COR-L47 (cell line): ENCODE measurements around the gene TGIF2.
"Not testable (repeated sequence)": the region's sequence is repeated elsewhere in the genome, so short reads cannot be mapped to it uniquely, and the experiment has no call there.

Experiments used
- DNase-seq: peaks from one replicate; lab custom pipeline; 2025; lab: John Stamatoyannopoulos, UW

The TGIF2 gene

DNA sequence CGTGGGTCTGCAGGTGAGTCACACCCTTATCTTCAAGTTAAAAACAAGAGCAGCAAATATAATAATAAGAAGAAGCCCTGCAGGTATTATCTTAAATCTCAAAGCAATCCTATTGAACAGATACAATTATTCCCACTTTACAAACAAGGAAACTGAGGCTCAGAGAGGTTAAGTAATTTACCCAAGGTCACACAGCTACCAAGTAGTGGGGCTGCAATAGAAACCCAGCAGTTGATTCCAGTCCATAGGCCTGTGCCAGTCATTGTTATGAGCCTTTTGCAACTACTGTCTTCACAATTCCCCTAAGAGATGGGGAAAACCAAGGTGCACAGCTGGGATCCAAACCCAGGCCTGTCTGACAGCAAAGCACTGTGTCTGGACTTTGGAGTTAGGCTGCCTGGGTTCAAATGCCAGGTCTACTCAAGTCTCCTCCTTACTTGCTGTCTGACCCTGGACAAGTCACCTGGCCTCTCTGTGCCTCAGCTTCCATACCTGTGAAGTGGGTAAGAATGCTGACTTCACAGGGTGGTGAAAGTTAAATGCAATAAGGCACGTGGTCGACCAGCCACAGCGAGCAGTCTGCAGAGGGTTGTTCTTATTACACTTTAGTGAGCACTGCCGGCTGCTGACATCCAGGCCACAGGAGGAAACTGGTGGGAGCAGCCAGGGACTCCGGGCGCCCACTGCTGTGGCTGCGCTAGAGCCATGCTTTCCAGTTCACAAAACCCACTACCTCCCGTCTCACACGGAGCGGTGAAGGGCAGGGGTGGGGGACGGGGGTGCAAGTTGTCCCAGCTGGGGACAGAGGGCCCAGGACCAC, 26.0 kb upstream of the TGIF2 start:
- DNase-seq = no peak

- DNase-seq = no peak
Measured at GRCh38 chr20:36548006-36548315, 25.4 kb upstream of the TGIF2 start.

DNA sequence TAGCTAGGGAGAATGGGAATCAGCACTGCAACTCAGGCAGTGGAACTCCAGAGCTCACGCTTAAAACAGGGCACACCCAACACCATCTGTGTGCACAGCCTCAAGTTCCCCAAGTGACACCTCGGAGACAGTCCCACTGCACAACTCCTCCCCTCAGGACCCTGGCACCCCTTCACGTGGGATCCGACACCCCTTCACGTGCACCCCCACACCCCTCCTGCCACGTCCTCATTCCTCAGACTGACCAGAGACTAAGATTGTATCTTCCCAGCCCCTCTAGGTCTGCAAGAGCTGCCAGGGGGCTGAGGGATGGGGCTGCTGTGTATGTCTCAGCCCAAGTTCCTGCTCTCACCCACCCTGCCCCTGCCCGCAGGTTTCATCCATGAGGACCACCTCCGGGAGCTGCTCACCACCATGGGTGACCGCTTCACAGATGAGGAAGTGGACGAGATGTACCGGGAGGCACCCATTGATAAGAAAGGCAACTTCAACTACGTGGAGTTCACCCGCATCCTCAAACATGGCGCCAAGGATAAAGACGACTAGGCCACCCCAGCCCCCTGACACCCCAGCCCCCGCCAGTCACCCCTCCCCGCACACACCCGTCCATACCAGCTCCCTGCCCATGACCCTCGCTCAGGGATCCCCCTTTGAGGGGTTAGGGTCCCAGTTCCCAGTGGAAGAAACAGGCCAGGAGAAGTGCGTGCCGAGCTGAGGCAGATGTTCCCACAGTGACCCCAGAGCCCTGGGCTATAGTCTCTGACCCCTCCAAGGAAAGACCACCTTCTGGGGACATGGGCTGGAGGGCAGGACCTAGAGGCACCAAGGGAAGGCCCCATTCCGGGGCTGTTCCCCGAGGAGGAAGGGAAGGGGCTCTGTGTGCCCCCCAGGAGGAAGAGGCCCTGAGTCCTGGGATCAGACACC, 24.4 kb upstream of the TGIF2 start:
- no peak for DNase-seq

GRCh38 chr20:36549628-36549941, 23.8 kb upstream of the TGIF2 start:
- no peak for DNase-seq

DNA sequence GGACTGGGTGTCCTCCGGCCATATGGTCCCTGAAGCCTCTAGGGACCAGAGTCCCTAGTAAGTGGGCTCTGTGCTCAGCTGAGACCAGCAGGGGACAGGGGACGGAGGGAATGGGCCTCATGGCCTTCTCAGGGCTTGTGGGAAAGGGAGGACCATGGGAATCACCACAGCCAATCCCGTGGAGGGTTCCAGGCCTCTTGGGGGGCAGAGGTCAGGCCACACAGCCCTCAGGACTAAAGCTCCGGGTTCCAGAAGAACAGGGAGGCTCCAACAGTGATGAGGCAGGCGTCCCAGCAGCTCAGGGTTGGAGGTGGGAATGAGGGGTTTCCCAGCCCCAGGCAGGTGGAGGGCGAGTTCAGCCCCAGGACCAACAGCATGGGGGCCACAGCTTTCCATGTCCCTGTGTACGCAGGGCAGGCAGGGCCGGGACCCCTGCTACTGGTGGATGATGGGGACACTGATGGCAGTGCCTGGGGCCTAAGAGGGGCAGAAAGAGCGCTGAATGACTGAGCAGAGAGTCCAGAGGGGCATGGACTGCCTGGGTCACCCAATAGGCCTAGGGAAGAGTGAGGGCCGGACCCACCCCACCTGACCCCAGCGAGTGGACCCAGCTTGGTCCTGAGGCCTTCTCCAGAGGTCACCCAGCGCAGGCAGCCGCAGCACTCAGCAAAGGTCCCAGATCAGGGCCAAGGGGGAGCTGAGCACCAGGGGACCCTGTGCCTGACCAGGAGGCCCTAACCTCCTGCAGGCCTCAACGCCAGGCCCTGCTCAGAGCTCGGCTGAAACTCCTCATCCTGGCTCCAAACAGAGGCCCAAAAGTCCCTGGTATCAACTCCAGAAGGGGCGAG, 23.2 kb upstream of the TGIF2 start:
- DNase-seq = no peak

GRCh38 chr20:36550790-36551299, 22.6 kb upstream of the TGIF2 start:
- no peak for DNase-seq

DNA sequence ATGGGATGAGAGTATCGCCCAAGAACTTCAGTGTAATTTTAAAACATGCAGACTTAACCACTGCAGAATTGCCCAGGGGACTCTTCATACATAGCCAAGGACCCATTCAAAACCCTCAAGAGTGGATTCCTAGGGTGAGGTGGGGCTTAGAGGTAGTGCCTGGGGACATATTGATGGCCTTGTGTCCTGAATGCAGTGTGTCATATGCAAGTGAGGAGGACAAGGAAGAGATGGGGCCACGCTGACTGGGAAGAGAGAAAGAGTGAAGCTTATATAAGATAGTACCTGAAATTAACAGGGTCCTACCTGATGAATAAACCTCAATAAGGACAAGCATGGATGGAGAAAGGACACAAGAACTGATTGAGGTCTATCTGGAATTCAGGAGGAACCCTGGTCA, 18.1 kb upstream of the TGIF2 start:
- no peak for DNase-seq

GRCh38 chr20:36562724-36563123, 10.7 kb upstream of the TGIF2 start:
- DNase-seq = no peak

DNA sequence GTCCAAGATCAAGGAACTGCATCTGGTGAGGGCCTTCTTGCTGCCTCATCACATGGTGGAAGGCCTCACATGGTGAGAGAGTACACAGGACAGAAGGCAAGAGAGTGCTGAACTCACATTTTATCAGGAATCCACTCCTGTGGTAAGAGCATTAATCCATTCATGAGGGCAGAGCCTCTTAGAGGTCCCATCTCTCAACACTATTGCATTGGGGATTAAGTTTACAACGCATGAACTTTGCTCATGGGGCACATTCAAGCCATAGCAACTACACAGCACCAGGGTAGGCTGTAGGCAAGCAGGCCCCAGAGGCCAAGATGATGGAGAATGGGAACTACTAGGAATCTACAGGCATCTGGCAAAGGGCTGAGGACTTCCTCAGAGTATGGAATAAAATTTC, 10.0 kb upstream of the TGIF2 start:
- no peak for DNase-seq

DNA sequence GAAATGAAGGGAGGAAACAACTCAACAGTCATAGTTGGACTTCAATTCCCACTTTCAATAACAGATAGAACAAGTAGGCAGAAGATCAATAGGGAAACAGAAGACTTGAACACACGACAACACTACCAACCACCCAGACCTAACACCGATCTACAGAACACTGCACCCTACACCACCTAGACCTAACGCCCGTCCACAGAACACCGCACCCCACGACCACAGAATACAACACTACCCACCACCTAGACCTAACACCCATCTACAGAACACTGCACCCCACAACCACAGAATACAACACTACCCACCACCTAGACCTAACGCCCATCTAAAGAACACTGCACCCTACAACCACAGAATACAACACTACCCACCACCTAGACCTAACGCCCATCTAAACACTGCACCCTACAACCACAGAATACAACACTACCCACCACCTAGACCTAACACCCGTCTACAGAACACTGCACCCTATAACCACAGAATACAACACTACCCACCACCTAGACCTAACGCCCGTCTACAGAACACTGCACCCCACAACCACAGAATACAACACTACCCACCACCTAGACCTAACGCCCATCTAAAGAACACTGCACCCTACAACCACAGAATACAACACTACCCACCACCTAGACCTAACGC, 9.2 kb upstream of the TGIF2 start:
- not testable (repeated sequence) for DNase-seq

GRCh38 chr20:36564726-36565121, 8.7 kb upstream of the TGIF2 start:
- not testable (repeated sequence) for DNase-seq

DNA sequence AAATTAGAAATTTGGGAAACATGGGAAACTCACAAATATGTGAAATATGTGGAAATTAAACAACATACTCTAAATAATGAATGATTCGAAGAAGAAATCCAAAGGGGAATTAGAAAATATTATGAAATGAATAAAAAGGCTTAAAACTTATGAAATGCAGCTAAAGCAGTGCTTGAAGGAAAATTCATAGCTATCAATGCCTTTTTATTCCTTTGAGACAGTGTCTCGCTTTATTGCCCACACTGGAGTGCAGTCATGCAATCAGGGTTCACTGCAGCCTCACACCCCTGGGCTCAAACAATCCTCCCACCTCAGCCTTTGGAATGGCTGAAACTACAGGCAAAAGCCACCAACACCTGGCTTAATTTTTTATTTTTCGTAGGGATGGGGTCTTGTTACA, 7.9 kb upstream of the TGIF2 start:
- DNase-seq = no peak

GRCh38 chr20:36569847-36570429, 3.5 kb upstream of the TGIF2 start:
- no peak for DNase-seq

GRCh38 chr20:36571564-36572504, 1.6 kb upstream of the TGIF2 start:
- no peak for DNase-seq

DNA sequence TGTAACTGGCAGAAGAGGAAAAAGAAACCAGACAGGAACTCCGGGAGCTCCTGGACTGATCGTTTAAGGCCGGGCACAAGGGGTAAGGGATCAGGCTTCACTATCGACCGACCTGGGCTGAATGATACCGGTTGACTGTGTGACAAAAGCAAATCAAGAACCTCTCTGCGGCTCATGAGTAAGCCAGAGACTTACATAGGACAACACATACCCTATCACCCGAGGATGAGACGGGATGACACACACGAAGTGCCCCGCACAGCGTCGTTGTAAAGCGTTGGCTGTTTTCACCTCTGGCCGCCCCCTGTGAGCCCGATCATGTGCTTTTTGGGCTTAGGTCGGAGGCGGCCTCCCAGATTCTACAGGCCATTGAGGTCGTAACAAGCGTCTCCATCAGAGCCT, 695 bp upstream of the TGIF2 start:
- DNase-seq = no peak

DNA sequence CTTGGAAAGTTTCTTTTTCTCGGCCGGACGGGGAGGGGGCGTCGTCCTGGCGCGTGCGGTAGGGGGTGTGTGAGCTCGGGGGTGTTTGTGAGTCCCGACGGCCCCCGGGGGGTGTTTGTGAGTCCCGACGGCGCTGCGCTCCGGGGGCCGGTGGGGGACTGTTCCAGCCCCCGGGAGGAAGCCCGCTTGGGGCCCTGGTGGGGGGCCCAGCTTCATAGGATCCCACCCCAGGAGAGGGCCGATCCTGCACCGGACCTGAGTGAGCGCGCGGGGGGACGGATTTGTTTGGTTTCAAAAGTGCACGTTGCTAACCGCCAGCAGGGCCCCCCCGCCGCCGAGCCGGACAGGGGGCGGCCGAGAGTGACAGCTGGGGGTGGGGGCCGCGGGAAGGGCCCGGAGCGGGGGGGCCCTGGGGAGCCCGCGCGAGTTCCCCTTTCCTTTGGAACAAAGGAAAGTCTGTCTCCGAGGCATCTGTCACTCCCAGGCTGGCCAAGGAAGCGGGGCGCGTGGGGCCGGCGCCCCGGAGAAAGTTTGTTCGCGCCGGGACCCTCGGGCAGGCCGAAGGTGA, 485 bp downstream of the TGIF2 start:
- no peak for DNase-seq

GRCh38 chr20:36574366-36575135, 1.2 kb downstream of the TGIF2 start:
- no peak for DNase-seq

GRCh38 chr20:36576081-36576445, 2.7 kb downstream of the TGIF2 start:
- no peak for DNase-seq

DNA sequence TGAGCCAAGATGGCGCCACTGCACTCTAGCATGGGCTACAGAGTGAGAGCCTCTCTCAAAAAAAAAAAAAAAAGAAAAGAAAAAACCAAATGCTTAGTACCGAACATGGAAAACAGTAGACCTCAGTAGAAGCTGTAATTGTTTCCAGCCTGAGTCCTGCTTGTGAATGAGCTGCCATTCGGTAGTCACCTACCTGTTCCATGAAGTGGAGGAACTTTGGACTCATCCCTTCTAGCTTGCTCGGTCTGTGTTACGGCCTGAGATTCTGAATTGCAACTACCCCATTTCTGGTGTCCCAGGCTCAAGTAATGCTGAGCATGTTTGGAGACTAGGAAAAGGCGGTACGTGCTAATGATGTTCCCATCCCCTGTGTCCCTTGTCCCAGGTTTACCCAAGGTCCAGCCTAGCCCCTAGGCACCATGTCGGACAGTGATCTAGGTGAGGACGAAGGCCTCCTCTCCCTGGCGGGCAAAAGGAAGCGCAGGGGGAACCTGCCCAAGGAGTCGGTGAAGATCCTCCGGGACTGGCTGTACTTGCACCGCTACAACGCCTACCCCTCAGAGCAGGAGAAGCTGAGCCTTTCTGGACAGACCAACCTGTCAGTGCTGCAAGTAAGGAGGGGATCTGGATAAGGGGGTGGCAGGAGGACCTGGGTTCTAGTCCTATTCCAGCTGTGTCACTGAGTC, 5.1 kb downstream of the TGIF2 start:
- DNase-seq = no peak
